NAMALWA (cell line): Measurements from ENCODE around the gene WDR70.
"Not testable (repeated sequence)": the region's sequence is repeated elsewhere in the genome, so short reads cannot be mapped to it uniquely, and the experiment has no call there.

ENCODE experiments used
- DNase-seq: peaks from one replicate; pipeline ENCODE4 v3.0.0-alpha.2; 2015; ENCODE audit warnings: low spot score

Gene WDR70

GRCh38 chr5:37640088-37640487, 261.0 kb downstream of the WDR70 start:
- DNase-seq: no peak

- no peak for DNase-seq
These were observed 262.8 kb downstream of the WDR70 start for GRCh38 chr5:37641933-37642332.

- no peak for DNase-seq
These were observed 266.6 kb downstream of the WDR70 start for GRCh38 chr5:37645707-37646106.

GRCh38 chr5:37654566-37654965, 275.4 kb downstream of the WDR70 start:
- DNase-seq: not testable (repeated sequence)

- DNase-seq: no peak
These were observed 277.9 kb downstream of the WDR70 start for GRCh38 chr5:37657046-37657445.

- DNase-seq: no peak
These were observed 279.3 kb downstream of the WDR70 start for GRCh38 chr5:37658440-37658839.

GRCh38 chr5:37660319-37660718, 281.2 kb downstream of the WDR70 start:
- no peak for DNase-seq

- DNase-seq: no peak
These were observed 282.3 kb downstream of the WDR70 start for GRCh38 chr5:37661227-37661920.

- DNase-seq: no peak
These were observed 282.8 kb downstream of the WDR70 start for GRCh38 chr5:37661951-37662350.

- DNase-seq: no peak
These were observed 283.2 kb downstream of the WDR70 start for GRCh38 chr5:37662362-37662761.

- no peak for DNase-seq
These were observed 283.8 kb downstream of the WDR70 start for GRCh38 chr5:37662789-37663485.

GRCh38 chr5:37663538-37663937, 284.4 kb downstream of the WDR70 start:
- no peak for DNase-seq

- no peak for DNase-seq
These were observed 285.4 kb downstream of the WDR70 start for GRCh38 chr5:37664551-37664950.

GRCh38 chr5:37665272-37665671, 286.2 kb downstream of the WDR70 start:
- no peak for DNase-seq

GRCh38 chr5:37665889-37666288, 286.8 kb downstream of the WDR70 start:
- no peak for DNase-seq

GRCh38 chr5:37667430-37667829, 288.3 kb downstream of the WDR70 start:
- no peak for DNase-seq

GRCh38 chr5:37667846-37668245, 288.7 kb downstream of the WDR70 start:
- no peak for DNase-seq

GRCh38 chr5:37668524-37669047, 289.5 kb downstream of the WDR70 start:
- no peak for DNase-seq

GRCh38 chr5:37672118-37672588, 293.0 kb downstream of the WDR70 start:
- peak; percentile 65 for DNase-seq

- DNase-seq: not testable (repeated sequence)
These were observed 295.2 kb downstream of the WDR70 start for GRCh38 chr5:37674361-37674760.

- not testable (repeated sequence) for DNase-seq
These were observed 300.2 kb downstream of the WDR70 start for GRCh38 chr5:37679326-37679725.

- peak; percentile 35 for DNase-seq
These were observed 300.8 kb downstream of the WDR70 start for GRCh38 chr5:37679903-37680302.

- no peak for DNase-seq
These were observed 304.0 kb downstream of the WDR70 start for GRCh38 chr5:37683072-37683471.
